GM18868 (cell line): Measurements from ENCODE around the gene ADI1.
"Not testable (repeated sequence)": the region's sequence is repeated elsewhere in the genome, so short reads cannot be mapped to it uniquely, and the experiment has no call there.

Experiments used
- ATAC-seq: cut with Tn5 transposase; IDR thresholded peaks from one replicate; pipeline ENCODE4 v1.9.1; 2021; ENCODE audit warnings: mild to moderate bottlenecking, moderate library complexity; ENCODE audit not compliant: unreplicated experiment

ADI1 gene

DNA sequence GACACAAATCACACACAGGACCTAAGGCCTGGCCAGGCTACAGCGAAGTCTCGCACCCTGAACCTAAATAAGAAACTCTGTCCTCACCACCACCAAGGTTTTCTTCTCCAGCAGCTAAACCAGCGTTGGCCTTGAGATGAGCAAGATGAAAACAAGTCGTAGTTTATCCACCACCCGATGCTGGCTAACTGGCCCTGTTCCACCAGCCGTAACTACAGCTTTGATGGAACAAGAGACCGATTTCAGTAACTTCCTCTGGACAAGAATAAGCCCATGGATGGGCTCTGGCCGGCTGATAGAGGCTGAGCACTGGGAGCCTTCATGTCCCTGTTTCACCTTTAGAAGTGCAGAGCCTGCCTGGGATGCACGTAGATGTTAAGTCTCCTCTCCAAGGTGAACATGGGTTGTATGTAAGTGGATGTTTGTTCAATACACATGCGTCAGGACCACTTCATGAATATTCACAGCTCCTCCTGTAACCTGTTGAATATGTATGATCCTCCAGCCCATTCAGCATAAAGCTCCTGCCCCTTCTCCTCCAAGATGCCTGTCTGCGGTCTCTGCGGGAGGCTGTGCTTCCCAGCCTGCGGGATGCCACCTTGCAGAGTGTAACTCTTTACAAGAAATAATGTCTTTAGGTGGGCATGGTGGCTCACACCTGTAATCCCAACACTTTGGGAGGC, 24.2 kb downstream of the ADI1 start:
- ATAC-seq, result no peak

DNA sequence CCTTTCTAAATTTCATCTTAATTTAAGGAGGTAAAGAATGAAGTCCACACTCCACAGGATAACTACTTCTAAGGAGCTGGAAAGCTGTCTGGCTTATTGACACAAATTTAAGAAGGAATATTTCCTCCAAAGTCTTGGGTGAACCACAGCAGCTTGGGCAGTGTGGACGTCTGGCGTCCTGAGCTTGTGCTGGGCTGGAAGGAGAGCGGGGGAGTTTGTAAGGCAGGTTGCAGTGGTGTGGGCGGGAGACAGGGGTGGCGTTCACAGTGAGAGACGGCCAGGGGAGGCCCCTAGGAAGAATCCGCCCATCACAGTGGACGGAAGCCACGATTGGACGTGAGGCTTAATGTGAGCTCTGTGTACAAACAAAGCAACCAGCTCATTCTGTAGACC, 25.7 kb downstream of the ADI1 start:
- no peak for ATAC-seq

DNA sequence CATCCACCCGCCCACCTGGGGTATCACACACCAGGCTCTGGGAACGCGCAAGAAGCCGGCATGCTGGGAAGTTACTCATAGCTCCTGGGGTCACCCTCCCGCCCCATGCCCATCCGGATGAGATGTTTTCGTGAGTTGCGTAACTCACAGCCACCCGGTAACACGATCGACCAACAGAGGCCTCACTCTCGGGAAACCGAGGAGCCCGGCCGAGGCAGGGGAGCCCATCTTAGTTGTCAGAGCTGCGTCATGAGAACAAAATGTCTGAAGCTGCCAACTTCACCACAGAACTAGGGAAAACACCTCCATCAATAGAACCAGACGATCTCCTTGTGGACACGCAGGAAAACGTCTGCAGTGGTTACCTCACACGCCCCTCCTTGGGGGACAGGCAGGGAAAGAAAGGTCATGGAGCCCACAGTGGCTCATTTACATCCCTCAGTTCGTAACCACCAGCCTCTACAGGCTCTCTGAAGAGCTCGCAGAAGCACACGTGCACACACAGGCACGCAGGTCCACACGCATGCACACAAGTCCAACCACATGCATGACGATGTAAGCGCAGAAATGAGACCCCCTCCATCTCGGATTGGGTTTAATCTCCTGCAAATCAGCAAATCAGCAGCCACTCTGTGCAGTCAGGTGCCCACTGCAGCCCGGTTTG, 26.2 kb downstream of the ADI1 start:
- no peak for ATAC-seq

DNA sequence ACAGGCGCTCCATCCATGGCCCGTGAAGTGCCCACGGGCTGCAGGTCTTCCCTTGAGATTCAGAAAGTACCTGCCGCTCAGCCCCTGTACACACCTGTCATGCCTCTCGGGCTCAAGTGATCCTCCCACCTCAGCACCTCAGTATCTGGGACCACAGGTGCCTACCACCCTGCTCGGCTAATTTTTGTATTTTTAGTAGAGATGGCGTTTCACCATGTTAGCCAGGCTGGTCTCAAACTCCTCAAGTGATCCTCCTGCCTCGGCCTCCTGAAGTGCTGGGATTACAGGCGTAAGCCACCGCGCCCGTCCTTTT, 26.9 kb downstream of the ADI1 start:
- not testable (repeated sequence) for ATAC-seq

DNA sequence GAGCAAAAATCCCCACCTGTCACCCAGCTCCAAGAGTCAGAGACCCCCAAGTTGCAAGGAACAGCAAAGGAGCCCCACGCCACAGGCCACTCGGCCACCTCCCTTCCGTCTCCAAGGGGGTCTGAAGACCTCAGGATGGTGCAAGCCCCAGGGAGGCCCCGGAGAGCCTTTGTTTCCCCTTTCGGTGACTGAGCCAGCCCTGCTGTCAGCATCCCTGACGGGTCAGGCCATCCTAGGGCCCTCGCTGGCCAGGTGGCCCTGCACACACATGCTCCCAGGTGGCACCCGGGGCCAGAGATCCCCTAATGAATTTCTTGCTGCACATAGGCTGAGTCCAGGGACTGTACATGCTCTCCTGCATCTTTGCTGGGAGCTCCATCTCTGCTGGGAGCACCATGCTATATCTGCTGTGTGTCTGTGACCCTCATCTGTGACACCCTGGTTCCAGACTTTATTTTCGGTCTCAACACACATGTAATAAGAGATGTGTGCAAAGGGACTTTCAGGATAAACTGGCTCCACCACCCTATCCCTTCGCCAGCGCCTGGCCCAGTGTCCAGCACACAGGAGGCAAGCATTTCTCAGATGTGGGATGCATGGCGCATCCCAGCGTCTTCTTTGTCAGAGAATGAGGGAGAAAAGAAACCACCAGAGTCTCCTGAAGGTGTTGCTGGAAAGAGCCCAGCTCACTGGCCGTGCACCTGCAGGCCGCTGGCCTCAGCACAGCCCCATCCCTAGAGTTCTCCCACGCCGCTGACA, 27.4 kb downstream of the ADI1 start:
- ATAC-seq, result no peak

DNA sequence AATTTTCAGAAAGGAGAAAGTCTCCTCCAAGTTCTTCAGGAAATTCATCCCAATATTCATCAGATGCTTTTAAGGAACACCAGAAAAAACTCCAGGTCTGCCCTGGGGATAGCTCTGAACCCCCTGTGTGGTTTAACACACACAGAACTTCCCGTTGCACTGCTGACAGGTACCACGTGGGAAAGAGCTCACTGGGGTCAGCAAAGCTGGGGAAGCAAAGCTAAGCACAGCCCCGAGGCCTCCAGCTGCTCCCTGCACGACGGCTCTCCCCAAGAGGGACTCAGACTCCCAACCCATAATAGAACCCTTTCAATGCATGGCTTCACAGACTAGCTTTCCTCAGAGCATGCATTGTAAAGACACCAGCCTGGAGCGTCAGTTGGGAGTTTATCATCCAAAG, 28.0 kb downstream of the ADI1 start:
- ATAC-seq, result no peak

DNA sequence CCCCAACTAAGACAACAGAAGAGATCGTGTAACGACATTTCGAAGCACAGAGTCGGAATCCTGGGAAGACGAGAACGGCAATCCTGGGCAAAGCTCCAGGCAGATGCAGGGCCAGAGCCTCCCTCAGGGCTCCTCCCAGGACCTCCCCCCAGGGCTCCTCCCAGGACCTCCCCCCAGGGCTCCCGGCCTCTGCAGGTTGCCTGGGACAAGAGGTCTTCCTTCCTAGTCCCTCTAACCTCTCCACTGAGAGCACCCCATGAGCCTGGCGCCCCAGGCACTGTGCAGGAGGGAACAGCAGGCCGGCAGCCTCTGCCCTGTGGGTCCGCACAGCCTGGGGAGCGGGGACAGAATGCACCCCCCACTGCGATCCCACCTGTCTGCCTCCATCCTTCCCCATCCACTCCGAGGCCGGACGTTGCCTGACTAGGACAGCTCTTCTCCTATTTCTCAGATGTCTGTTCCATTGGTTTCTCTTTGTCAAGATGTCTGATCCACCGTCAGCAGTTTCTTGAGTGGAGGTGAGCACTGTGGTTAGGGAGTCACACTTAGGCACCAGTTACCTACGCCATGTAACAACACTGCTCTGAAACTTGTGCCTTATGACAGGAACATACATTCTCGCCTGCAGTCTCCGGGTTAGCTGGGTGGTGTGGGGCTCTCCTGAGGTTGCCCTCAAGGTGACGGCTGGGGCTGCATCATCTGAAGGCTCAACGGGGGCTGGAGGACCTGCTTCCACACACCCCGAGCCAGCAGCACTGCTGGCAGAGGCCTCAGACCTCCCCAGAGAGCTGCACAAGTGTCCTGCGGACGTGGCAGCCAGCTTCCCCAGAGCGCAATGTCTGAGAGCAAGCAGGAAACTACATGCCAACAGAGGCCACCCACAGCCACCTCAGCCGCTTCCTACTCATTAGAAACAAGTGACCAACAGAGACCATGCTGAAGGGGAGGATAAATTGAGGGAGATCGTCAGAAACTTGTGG, 28.9 kb downstream of the ADI1 start:
- ATAC-seq, result no peak

DNA sequence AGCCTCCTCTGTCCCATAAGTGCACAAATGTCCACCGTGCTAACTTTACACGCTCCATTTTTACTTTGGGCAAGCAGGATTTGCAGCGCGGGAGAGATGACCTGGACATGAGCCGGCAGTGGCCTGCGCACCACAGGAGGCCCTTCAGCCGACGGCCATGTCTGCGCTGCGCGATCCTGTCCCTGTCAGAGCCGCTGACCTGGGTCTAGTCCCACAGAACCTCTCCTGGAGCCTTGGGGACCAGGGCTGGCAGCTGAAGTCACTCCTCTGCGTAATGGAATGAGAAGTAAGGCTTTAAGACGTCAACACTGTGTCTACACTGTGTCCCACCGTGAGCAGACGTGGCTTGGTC, 29.6 kb downstream of the ADI1 start:
- ATAC-seq, result no peak

DNA sequence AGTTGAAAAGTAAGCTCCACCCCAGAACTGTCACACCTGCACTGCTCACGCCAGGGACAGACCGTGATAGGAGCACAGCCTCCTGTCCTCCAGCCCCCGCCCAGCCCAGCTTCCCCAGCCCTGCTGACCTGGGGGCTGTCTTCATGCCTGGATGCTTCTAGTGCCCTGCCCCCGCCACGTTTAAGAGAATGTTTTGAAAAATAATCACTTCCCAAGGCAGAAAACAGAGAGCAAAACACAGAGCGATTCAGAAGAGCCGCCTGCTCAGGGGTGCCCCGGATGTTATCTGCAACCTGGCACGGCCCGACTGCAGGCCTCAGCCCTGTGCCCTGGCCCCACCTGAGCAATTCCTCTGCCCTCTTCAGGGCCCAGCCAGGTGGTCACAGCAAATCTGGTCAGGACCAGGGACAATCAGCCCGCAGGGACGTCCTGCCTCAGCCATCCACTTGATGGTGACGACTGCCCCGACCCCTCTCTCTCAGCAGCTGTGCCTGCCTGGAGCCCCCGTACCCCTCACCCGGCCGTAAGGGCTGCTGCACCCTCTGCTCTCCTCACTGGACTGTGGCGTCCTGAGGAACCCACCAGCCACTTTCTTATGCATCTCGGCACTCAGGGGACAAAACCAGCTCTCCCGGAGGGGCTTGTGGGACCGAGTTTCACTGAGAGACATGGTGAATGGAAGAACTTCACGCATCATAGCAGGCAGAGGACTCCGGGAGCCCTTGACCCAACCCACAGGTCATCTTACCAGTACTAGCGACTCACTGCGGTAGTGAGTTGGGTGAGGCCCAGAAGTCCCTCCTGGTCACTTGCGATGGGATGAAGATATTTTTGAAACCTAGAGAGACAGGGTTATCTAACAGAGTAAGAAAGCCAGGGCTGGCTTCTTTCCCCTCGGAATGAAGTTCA, 30.2 kb downstream of the ADI1 start:
- no peak for ATAC-seq

DNA sequence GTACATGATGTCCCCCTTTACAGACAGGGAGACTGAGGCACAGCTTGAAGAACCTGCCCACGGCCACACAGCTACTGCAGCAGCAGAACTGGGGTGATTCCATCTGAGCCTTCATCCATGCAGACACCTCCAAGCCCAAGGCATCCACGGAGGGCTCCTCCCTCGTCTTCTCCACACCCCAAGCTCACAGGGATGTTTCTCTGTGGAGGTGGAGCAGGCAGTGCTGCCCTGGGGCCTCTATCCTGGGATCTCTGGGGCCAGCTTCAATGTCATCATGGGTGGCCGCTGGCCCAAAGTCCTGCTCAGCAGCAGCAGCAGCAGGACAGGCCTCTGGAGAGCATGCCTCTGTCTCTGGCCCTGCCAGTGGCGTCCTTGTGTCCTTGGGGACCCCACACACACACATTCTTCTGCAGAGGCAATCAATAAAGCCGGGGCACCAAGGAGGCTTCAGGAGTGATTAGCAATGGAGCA, 31.2 kb downstream of the ADI1 start:
- no peak for ATAC-seq

DNA sequence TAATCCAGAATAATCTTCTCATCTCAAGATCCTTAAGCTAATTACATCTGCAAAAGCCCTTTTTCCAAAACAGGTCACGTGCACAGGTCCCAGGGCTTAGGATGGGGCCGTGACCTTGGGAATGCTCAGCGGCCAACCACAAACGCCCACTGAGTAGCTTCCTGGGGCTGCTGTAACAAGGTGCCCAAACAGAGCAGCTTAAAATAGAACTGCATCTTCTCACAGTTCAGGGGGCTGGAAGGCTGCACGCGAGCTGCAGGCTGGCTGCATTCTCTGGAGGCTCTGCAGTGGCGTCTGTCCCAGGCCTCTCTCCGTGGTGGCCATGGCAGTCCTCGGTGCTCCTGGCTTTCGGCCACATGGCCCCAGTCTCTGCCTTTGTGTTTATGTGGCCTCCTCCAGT, 31.9 kb downstream of the ADI1 start:
- ATAC-seq, result no peak

DNA sequence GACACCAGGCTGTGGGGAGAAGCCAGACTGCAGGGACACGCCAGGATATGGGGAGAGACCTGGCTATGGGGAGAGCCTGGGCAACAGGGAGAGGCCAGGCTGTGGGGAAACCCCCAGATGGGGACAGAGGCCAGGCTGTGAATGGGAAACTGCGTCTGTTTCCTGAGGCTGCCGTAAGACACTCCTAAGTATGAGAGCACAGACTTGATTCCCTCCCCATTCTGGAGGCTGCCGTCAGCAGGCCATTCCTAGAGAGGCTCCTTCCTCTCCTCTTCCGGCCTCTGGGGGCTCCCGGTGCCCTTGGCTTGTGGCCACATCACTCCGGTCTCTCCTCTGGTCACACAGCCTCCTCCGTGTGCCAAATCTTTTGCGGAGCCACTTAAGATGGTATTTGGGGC, 32.3 kb downstream of the ADI1 start:
- ATAC-seq, result no peak

DNA sequence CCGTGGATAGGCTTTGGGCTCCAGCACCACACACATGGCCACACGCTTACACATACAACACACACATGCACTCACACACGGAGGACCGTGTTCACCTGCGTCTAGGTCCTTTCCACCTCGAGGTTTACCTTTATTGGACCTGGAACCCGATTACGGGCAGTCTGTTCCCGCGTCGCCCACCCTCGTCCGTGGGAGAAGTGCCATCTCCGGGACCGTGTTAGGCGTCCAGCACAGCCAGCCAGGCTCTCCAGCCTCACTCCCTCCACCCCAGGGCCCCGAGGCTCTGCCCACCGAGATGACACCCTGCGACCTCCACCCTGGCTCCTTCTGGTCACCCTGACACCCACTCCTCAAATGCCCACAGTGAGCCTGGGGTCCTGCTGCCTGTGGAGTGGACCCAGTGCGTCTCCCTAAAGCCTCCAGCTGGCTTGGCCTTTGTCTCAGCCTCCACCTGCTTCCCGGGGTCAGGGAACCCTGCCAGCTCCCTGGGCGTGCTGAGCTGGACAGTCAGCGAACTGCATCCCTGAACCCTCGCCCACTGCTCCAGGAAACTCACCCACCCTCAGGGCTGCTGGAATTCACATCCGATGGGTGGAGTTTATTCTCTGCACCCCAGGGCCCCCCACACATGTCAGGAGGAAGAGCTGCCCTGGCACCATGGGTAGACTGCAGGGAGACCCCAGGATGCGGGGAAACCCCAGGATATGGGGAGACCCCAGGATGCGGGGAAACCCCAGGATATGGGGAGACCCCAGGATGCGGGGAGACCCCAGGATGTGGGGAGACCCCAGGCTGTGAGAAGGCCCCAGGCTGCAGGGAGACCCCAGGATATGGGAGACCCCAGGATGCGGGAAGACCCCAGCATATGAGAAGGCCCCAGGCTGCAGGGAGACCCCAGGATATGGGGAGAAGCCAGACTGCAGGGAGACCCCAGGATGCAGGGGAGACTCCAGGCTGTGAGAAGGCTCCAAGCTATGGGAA, 33.0 kb downstream of the ADI1 start:
- ATAC-seq, result no peak

DNA sequence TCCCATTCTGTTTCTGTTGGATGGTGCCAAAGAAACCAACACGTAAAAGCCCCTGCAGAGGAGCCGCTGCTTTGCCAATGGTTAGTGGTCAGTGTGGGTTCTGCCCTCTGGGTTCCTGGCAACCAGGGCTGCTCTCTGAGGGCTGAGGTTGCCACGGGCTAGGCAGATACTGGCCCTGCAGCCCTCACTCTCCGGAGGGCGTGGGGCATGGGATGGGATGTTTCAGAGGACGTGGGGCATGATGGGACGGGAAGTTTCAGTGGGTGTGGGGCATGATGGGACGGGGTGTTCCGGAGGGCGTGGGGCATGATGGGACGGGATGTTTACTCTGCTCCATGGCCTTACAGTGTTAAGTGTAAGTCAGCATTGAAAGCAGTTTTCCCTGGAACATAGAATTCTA, 34.2 kb downstream of the ADI1 start:
- ATAC-seq, result no peak

DNA sequence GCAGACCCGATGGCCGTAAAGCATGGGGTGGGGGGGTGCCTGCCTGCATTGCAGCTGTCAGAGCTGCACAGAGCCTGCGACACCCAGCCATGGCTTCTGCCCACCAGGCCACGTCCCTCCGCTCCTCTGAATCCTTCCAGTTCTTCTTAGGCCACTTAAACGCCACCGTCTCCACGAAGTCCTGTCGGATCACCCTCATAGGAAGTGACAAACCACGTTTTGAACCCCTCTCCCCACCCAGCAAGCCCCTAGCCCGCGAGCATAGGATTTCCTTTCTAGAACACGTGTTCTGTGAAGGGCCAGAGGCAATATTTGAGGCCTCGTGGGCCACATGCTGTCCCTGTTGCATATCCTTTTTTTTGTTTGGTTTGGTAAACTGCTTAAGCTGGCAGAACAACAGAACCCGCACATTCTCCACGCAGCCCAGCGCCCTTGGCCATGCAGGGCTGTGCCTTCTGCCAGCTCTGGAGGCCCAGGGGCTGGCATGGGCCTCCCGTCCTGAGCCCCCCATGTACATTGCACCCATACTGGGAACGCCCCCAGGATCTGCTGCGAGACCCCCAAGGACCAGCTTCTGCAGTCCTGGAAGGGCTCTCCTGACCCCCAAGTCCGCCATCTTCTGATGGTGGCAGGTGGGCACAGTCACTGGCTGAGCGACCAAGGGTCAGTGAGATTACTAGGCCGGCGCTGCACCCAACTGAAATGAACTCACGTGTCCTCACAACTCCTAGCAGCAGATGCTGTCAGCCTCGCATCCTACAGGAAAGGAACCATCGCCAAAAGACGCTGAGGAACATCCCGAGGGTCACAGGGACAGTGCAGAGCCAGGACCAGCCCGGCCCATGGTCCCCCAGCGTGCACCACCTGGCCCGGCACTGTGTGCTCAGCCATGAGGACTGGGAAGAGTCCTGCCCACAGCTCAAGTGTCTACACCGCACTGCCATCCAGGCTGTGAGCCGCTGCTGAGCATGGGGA, 35.1 kb downstream of the ADI1 start:
- ATAC-seq, result no peak

DNA sequence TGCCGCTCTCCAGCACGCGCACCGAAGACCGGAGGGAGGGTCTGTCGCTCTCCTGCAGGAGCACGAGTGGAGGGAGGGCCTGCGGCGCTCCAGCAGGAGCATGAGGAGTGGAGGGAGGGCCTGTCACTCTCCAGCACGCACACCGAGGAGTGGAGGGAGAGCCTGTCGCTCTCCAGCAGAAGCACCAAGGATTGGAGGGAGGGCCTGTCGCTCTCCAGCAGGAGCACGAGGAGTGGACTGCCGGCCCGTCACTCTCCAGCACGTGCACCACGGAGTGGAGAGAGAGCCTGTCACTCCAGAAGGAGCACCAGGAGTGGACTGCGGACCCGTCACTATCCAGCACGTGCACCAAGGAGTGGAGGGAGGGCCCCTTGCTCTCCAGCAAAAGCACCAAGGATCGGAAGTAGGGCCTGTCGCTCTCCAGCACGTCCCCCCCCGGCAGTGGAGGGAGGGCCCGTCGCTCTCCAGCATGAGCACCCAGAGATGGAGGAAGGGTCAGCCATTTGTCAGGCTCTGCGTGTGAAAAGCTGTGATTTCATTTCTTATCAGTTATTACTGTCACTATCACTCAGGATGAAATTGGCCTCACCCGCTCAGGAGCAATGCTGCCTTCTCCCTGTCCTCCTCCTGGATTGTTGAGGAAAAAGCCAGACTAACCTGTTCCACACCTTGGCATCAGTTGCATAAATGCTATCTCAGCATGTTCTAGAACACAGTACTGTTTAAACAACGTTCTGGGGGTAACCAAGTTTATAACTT, 35.9 kb downstream of the ADI1 start:
- peak; percentile 30 for ATAC-seq

DNA sequence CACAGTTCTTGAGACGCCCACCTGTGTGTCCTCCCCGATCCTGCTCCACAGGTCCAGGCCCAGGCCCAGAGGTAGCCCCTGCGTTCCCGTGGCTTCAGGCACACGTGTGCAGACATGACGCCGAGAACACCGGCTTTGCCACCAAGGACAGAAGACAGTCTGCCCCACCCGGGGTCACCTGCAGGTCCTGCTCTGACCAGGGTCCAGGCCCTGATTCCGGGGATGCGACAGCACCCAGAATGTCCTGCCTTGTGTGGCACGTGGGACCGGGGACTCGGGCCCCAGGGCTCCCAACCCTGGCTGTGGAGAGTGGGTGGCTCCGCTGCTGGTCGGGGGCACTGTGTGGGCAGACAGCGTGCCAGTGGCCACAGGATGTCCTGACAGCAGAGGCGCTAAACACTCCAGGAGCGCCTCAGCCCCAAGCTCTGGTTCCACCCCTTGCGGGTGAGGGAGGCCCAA, 36.9 kb downstream of the ADI1 start:
- ATAC-seq, result no peak
